Neuronal stem cell (in vitro differentiated cells): Measurements from ENCODE around the gene PTGIS.

Experiments
- DNase-seq: peaks from one replicate; pipeline ENCODE4 v3.0.0-alpha.2; 2013; ENCODE audit warnings: low spot score
- H2AFZ ChIP-seq: one replicate; pipeline ENCODE4 v1.6.1; 2013; ENCODE audit warnings: mild to moderate bottlenecking, low read length, inconsistent platforms
- H2AK5ac ChIP-seq: 2 replicates; pipeline ENCODE4 v1.6.1; 2013; ENCODE audit warnings: low read depth, mild to moderate bottlenecking, inconsistent platforms, low read length, moderate library complexity, mixed read lengths
- H2BK120ac ChIP-seq: 2 replicates; pipeline ENCODE4 v1.6.1; 2013; ENCODE audit warnings: low read depth, mild to moderate bottlenecking, inconsistent platforms, low read length, moderate library complexity, mixed read lengths
- H2BK12ac ChIP-seq: one replicate; pipeline ENCODE4 v1.6.1; 2013; ENCODE audit warnings: low read length, inconsistent platforms
- H2BK15ac ChIP-seq: 2 replicates; pipeline ENCODE4 v1.6.1; 2013; ENCODE audit warnings: mild to moderate bottlenecking, low read length, inconsistent platforms, mixed read lengths
- H2BK5ac ChIP-seq: one replicate; pipeline ENCODE4 v1.6.1; 2013; ENCODE audit warnings: inconsistent platforms, mild to moderate bottlenecking, low read length, moderate library complexity
- H3K14ac ChIP-seq: one replicate; pipeline ENCODE4 v1.6.1; 2013; ENCODE audit warnings: low read length, inconsistent platforms
- H3K18ac ChIP-seq: 2 replicates; pipeline ENCODE4 v1.6.1; 2013; ENCODE audit warnings: low read length, inconsistent platforms
- H3K23ac ChIP-seq: 2 replicates; pipeline ENCODE4 v1.6.1; 2013; ENCODE audit warnings: low read depth, mild to moderate bottlenecking, mixed read lengths, low read length, inconsistent platforms; ENCODE audit not compliant: poor library complexity
- H3K27ac ChIP-seq: replicated peaks from 3 replicates; pipeline ENCODE4 v1.5.1; 2013; ENCODE audit warnings: low read length, inconsistent platforms
- H3K27me3 ChIP-seq, 3 experiments: 2 replicates each; pipeline ENCODE4 v1.6.1; 2013; ENCODE audit warnings: low read length in 3 of 3, mild to moderate bottlenecking in 2 of 3, inconsistent platforms in 1 of 3, low read depth in 1 of 3, mixed read lengths in 1 of 3, moderate library complexity in 1 of 3; ENCODE audit not compliant: control insufficient read depth in 3 of 3, insufficient read depth in 3 of 3
- H3K36me3 ChIP-seq, 2 donors: replicated peaks in 1 of 2; 2 replicates each; pipeline ENCODE4 v1.6.1; 2013; ENCODE audit warnings: low read length in 2 of 2; ENCODE audit not compliant: control insufficient read depth in 2 of 2, insufficient read depth in 2 of 2
- H3K4ac ChIP-seq: 2 replicates; pipeline ENCODE4 v1.6.1; 2013; ENCODE audit warnings: inconsistent platforms, mild to moderate bottlenecking, low read length, moderate library complexity
- H3K4me1 ChIP-seq, 2 donors: 1 replicate in 1 of 2; 2 replicates in 1 of 2; pipeline ENCODE4 v1.6.1; 2013; ENCODE audit warnings: low read length in 2 of 2, low read depth in 1 of 2; ENCODE audit not compliant: control insufficient read depth in 2 of 2, insufficient read depth in 1 of 2
- H3K4me2 ChIP-seq: one replicate; pipeline ENCODE4 v1.6.1; 2013; ENCODE audit warnings: mild to moderate bottlenecking, low read length, inconsistent platforms; ENCODE audit not compliant: insufficient read depth, poor library complexity, severe bottlenecking
- H3K4me3 ChIP-seq, 2 donors: 2 replicates each; pipeline ENCODE4 v1.5.1; 2013; ENCODE audit warnings: low read length in 2 of 2, mild to moderate bottlenecking in 2 of 2, inconsistent platforms in 1 of 2, moderate library complexity in 1 of 2
- H3K79me1 ChIP-seq: one replicate; pipeline ENCODE4 v1.6.1; 2013; ENCODE audit warnings: low read depth, mild to moderate bottlenecking, inconsistent platforms, low read length, moderate library complexity
- H3K9ac ChIP-seq: one replicate; pipeline ENCODE4 v1.6.1; 2013; ENCODE audit warnings: mild to moderate bottlenecking, low read depth, low read length, inconsistent platforms; ENCODE audit not compliant: poor library complexity
- H3K9me3 ChIP-seq, 2 donors: replicated peaks in 1 of 2; 2 replicates each; pipeline versions ENCODE3 to v1.6.1; 2013; ENCODE audit warnings: low read length in 2 of 2, mild to moderate bottlenecking in 2 of 2, inconsistent platforms in 1 of 2, low read depth in 1 of 2, mixed read lengths in 1 of 2, moderate library complexity in 1 of 2; ENCODE audit not compliant: control insufficient read depth in 2 of 2, insufficient read depth in 1 of 2
- H4K8ac ChIP-seq: one replicate; pipeline ENCODE4 v1.6.1; 2013; ENCODE audit warnings: low read depth, mild to moderate bottlenecking, inconsistent platforms, low read length, moderate library complexity
- H4K91ac ChIP-seq: one replicate; pipeline ENCODE4 v1.6.1; 2013; ENCODE audit warnings: low read length, low read depth, mild to moderate bottlenecking, inconsistent platforms; ENCODE audit not compliant: poor library complexity
- WGBS, 2 donors: extraction: QIAGEN DNeasy Blood & Tissue Kit; methylation state at CpG; one replicate each; pipeline ENCODE4 v1.1.7; 2013; ENCODE audit warnings: missing lambda C conversion rate in 2 of 2, mixed read lengths in 1 of 2; ENCODE audit not compliant: insufficient read length in 2 of 2, insufficient replicate concordance in 1 of 2; ENCODE audit errors: extremely low coverage in 2 of 2; 5-methylcytosine and 5-hydroxymethylcytosine counted together

The PTGIS gene

DNA sequence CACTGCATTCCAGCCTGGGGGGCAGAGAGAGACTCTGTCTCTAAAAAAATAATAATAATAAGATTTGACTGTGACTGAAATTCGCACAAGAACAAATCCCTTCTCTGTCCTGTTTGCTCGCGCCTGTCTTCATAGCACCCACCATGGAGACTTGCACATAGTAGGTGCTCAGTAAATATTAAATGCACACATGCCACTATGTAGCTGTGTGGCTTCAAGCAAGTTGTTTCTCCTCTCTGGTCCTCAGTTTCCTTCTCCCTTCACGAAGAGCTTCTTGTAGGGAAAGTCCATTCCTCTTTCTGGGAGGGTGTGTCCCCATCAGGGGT is 15.4 kb upstream of the PTGIS start:
- Histone ChIP-seq H2BK5ac (no peak overlapping the region), H3K14ac (no peak overlapping the region), H3K4me2 (no peak overlapping the region), H3K36me3 (no peaks in the 10 kb centered on the region), H3K18ac (no peak overlapping the region), H3K79me1 (peaks cover 2% of the 10 kb centered on the region), H3K9me3 (peaks cover 0 to 3% of the 10 kb centered on the region in 2 donors), H3K27ac (no peak overlapping the region), H2BK12ac (no peak overlapping the region), H3K4ac (no peak overlapping the region), H3K27me3 (peaks cover 0 to 36% (median 0%) of the 10 kb centered on the region in 3 experiments), H2BK15ac (no peak overlapping the region), H3K9ac (no peak overlapping the region), H4K8ac (no peak overlapping the region), H3K23ac (no peak overlapping the region), H3K4me3 (no peak overlapping the region), H2BK120ac (no peak overlapping the region), H3K4me1 (peaks cover 0 to 4% of the 10 kb centered on the region in 2 donors), H4K91ac (no peak overlapping the region), H2AK5ac (no peak overlapping the region), H2AFZ (no peak overlapping the region)
- no peak for DNase-seq
- no CpG with 5 or more reads among the region's 4 CpGs for WGBS, 2 donors

DNA sequence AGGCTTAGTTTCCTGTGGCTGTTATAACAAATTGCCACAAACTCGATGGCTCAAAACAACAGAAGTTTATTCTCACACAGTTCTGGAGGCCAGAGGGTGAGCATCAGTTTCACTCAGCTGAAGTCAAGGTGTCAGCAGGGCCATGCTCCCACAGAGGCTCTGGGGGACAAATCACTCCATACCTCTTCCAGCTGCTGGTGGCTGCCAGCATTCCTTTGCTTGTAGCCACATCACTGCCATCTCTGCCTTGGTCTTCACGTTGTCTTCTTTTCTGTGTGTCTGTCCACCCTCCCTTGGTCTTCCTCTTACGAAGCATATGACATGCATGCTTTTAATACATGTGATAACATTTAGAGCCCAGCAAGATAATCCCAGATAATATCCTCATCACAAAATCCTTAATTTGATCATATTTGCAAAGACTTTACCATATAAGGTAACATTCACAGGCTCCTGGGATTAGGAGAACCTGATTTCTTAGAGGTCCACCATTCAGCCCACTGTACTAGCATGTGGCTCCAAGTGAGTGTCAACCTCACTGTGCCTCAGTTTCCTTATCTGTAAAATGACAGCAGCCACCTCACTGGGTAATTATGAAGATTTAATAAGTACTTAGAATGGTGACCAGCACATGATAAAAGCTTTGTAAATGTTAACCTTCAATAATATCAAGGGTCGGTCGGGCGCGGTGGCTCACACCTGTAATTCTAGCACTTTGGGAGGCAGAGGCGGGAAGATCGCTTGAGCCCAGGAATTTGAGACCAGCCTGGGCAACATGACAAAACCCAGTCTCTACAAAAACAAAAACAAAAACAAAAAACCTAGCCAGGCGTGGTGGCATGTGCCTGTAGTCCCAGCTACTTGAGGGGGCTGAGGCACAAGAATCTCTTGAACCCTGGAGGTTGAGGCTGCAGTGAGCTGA is 14.7 kb upstream of the PTGIS start:
- no peak overlapping the region for H3K4me2 ChIP-seq
- peaks cover 2% of the 10 kb centered on the region for H3K79me1 ChIP-seq
- H2BK5ac ChIP-seq: no peak overlapping the region
- no peaks in the 10 kb centered on the region for H3K36me3 ChIP-seq
- H3K23ac ChIP-seq: no peak overlapping the region
- H2BK12ac ChIP-seq: no peak overlapping the region
- H3K18ac ChIP-seq: no peak overlapping the region
- peaks cover 0 to 2% of the 10 kb centered on the region in 2 donors for H3K4me1 ChIP-seq
- peaks cover 0 to 3% of the 10 kb centered on the region in 2 donors for H3K9me3 ChIP-seq
- H3K9ac ChIP-seq: no peak overlapping the region
- H4K8ac ChIP-seq: no peak overlapping the region
- H3K4ac ChIP-seq: no peak overlapping the region
- H3K27ac ChIP-seq: no peak overlapping the region
- H3K4me3 ChIP-seq: no peak overlapping the region
- whole genome bisulfite sequencing, 2 donors: no CpG with 5 or more reads among the region's 10 CpGs
- no peak overlapping the region for H3K14ac ChIP-seq
- no peak overlapping the region for H2BK120ac ChIP-seq
- H2AK5ac ChIP-seq: no peak overlapping the region
- no peak overlapping the region for H2AFZ ChIP-seq
- H3K27me3 ChIP-seq: peaks cover 0 to 37% (median 0%) of the 10 kb centered on the region in 3 experiments
- DNase-seq: no peak
- H2BK15ac ChIP-seq: no peak overlapping the region
- H4K91ac ChIP-seq: no peak overlapping the region

DNA sequence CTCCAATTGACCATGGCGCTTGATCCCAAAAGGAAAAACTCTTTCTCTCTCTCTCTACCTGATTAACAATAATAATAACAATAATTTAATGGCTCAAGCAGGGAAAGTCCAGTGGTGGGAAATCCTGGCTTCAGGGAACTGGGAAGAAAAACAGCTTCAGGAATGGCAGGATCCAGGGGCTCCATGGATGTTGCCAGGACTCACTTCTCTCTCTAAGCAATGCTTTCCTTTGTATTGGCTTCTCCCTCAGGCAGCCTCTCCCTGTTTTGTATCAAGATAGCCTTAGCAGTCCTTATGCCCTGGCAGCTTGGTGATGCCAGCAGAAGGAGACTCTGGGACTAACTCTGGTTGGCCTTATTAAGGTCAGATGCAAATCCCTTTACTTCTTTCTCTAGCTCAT is 13.5 kb upstream of the PTGIS start:
- Histone ChIP-seq H2AFZ (no peak overlapping the region), H3K18ac (no peak overlapping the region), H4K91ac (no peak overlapping the region), H3K4me1 (peaks cover 0 to 2% of the 10 kb centered on the region in 2 donors), H3K9me3 (peaks cover 0 to 3% of the 10 kb centered on the region in 2 donors), H3K4ac (no peak overlapping the region), H3K9ac (no peak overlapping the region), H3K4me2 (no peak overlapping the region), H3K23ac (no peak overlapping the region), H3K27me3 (peaks cover 0 to 37% (median 0%) of the 10 kb centered on the region in 3 experiments), H3K79me1 (peaks cover 2% of the 10 kb centered on the region), H3K36me3 (no peaks in the 10 kb centered on the region), H2BK5ac (no peak overlapping the region), H2BK12ac (no peak overlapping the region), H2AK5ac (no peak overlapping the region), H4K8ac (no peak overlapping the region), H2BK120ac (no peak overlapping the region), H3K4me3 (no peak overlapping the region), H3K27ac (no peak overlapping the region), H3K14ac (no peak overlapping the region), H2BK15ac (no peak overlapping the region)
- DNase-seq: no peak
- whole genome bisulfite sequencing, 2 donors: no CpG with 5 or more reads among the region's 1 CpG

DNA sequence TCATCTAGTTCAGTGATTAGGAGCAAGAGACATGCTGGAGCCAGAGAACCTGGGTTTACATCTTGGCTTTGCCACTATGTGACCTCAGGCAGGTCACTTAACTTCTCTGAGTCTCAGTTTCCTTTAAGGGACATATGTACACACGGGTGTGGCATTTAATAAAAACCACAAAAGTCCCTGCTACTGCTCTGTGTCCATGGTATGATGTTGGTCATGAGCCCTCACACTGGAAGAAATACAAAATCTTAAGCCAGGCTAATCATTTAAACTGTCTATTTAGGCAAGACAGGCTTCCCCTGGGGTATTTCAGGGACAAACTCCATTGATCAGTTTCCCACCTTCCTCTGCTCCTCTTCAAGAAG is 12.9 kb upstream of the PTGIS start:
- Histone ChIP-seq H2AK5ac (no peak overlapping the region), H3K79me1 (peaks cover 2% of the 10 kb centered on the region), H2BK120ac (no peak overlapping the region), H3K18ac (no peak overlapping the region), H2BK15ac (no peak overlapping the region), H2BK12ac (no peak overlapping the region), H2BK5ac (no peak overlapping the region), H3K9ac (no peak overlapping the region), H2AFZ (no peak overlapping the region), H4K8ac (no peak overlapping the region), H3K14ac (no peak overlapping the region), H3K4ac (no peak overlapping the region), H3K4me1 (peaks cover 0 to 2% of the 10 kb centered on the region in 2 donors), H3K4me3 (no peak overlapping the region), H3K27me3 (peaks cover 0 to 37% (median 0%) of the 10 kb centered on the region in 3 experiments), H3K23ac (no peak overlapping the region), H3K27ac (no peak overlapping the region), H3K9me3 (peaks cover 0 to 3% of the 10 kb centered on the region in 2 donors), H3K36me3 (no peaks in the 10 kb centered on the region), H3K4me2 (no peak overlapping the region), H4K91ac (no peak overlapping the region)
- WGBS, 2 donors: no CpG with 5 or more reads among the region's 1 CpG
- no peak for DNase-seq
